A549 treated with ZK216348 at 1 μM for 4 hours (cell line): ENCODE results near the gene C1orf21. TPM values are rescaled to one million over a fixed set of nuclear protein-coding genes. Genes with fewer than 3 reads are reported as not detected.

ENCODE experiments used
- total RNA-seq: library from RNA; stranded (reverse); fragments of 200-300 nt; extraction: Qiagen RNA extraction; gene quantifications from 5 replicates; pipeline ENCODE4 v1.2.3, GENCODE V29; 2022; ENCODE audit warnings: low read depth

The C1orf21 gene
- total RNA-seq = 5.7 to 16.4 TPM (median 10.0 TPM) in 5 replicates

GRCh38 chr1:184386312-184387068, at the start of gene C1orf21:
C1orf21 (plus strand) TSS chr1:184387029; CDS start chr1:184477510, 90,481 bp downstream.

